ENCODE data around the gene LIPC.

LIPC gene

GRCh38 chr15:58453931-58454793 is 22.4 kb downstream of the LIPC start:
- peak in 1 of 4 experiments; percentile 43 for DNase-seq (ENCODE audit: low read depth in 4 of 4, low spot score in 1 of 4)

GRCh38 chr15:58454950-58455401 is 23.2 kb downstream of the LIPC start:
- no peak for DNase-seq (ENCODE audit: low read depth in 4 of 4, low spot score in 1 of 4)

- no peak for DNase-seq (ENCODE audit: low read depth in 4 of 4, low spot score in 1 of 4)
These were observed 25.7 kb downstream of the LIPC start for GRCh38 chr15:58457466-58457965.

DNA sequence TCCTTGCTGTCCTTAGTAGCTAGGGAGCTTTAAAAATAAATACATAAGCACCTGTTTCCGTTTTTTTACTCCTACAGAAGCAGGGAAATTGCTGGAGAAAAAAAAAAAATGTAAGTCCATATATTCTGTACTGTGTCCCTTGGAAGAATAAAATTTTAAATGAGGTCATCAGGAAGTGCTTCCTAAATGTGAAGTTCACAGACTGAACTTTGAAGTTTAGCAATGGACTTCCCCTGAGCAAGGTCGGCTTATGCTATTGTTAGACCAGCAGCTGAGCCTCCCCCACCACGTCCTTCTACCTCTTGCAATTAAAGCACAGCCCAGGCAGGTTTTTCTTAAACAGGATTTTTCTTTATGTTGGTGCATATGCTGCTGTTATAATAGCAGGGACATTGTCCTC is 26.3 kb downstream of the LIPC start:
- DNase-seq (ENCODE audit: low read depth in 4 of 4, low spot score in 1 of 4) = no peak

DNA sequence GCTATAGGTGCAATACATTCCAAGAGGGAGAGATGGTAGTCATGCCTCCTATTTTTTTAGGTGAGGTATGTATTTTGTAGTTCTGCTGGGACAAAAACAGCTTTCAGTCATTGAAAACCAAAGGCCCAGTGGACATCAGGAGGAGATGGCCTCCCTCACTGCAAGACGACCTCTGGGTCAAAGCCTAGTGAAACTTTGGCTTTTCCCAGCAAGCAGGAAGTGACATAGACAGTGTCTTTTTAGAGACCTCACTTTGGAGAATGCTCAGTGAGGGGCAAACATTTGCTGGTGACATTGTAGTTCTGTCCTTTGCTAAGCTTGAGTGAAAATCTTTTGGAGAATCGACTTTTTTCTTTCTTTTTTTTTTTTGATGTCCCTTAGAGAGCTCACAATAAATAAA is 27.3 kb downstream of the LIPC start:
- no peak for DNase-seq (ENCODE audit: low read depth in 4 of 4, low spot score in 1 of 4)

GRCh38 chr15:58459560-58459959 is 27.8 kb downstream of the LIPC start:
- no peak for DNase-seq (ENCODE audit: low read depth in 4 of 4, low spot score in 1 of 4)

DNA sequence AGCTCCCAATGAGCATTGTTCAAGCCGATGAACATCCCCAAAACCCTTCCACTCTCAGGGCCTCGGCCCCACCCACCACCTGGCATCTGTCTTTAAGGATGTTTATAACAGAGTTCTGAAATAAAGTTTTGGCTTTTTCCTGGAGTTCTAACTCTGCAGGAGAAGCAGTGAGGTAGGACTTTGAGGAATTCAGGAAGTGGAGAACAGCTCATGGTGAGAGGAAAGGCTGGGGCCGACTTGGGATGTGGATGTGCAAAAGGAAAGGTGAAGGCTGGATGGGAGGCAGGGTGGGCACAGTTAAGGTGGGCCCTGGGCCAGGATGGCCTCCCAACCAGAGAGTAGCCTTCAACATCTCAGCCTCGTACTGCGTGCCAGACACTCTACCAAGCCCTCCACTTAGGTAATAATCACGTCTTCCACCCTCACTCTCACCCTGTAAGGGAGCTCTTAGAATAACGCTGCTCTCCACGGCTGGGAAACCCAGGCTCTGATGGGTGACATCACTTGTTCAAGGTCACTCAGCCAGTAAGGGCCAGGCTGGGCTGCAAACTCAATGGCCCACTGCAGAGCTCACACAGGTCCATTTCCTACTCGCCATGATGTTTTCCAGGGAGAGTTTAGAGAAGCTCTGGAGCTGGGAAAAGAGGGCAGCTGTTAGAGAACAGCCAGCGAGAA is 28.5 kb downstream of the LIPC start:
- no peak for DNase-seq (ENCODE audit: low read depth in 4 of 4, low spot score in 1 of 4)

DNA sequence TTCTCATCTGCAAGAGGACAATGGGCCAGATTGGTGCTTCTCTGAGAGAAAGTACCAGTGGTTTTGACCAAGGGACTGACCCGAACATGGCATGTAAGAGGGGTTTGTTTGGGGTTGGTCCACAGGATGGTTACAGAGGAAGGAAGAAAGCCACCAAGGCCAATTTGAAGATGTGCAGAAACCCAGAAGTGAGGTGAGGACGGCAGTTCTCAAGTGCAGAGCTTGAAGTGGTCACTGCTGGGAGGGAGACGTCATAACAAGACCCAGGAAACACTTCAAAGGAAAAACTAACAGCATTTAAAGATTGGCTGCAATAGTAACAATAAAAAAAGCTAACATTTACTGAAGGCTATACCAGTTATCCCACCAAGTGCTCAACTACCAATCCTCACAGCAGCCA is 29.1 kb downstream of the LIPC start:
- DNase-seq (ENCODE audit: low read depth in 4 of 4, low spot score in 1 of 4) = no peak

DNA sequence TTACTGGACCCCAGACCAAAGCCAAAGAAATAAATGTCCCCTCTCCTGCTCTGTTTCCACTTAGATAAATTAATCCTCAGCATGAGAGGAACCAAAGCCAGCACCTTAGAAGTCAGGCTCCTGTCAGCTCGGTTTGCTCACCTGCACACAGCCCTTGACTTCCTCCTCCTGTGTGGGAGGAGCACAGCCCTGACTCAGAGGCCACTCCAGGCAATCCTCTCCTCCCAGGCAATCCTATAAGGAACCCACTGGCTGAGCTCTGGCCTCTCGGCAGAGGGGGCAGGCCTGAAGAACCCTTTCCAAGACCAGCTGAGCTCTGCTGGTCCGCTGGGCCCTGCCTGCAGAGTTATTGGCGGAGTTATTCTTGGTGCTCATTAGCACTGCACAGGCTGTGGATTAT is 30.8 kb downstream of the LIPC start:
- DNase-seq (ENCODE audit: low read depth in 4 of 4, low spot score in 1 of 4) = no peak

GRCh38 chr15:58462973-58463663 is 31.3 kb downstream of the LIPC start:
- DNase-seq (ENCODE audit: low read depth in 4 of 4, low spot score in 1 of 4) = no peak

GRCh38 chr15:58463815-58464650 is 32.2 kb downstream of the LIPC start:
- no peak for DNase-seq (ENCODE audit: low read depth in 4 of 4, low spot score in 1 of 4)

DNA sequence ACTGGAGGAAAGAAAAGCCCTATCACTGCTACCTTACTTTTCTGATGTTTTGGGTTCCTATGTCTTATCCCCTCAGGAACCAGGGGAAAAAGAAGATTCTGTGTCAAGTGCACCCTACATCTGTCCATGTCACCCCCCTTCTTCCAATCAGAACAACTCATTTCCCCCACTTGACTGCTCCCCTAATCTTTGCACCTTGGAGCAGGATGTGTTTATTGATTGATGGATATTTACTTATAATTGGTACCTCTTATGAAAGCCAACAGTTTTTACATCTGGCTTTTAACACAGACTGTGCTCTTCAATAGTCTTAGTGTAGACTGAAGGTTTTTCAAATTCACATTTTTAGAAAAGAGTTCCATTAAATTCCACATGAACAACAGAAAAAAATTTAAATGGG is 33.3 kb downstream of the LIPC start:
- DNase-seq (ENCODE audit: low read depth in 4 of 4, low spot score in 1 of 4) = no peak

DNA sequence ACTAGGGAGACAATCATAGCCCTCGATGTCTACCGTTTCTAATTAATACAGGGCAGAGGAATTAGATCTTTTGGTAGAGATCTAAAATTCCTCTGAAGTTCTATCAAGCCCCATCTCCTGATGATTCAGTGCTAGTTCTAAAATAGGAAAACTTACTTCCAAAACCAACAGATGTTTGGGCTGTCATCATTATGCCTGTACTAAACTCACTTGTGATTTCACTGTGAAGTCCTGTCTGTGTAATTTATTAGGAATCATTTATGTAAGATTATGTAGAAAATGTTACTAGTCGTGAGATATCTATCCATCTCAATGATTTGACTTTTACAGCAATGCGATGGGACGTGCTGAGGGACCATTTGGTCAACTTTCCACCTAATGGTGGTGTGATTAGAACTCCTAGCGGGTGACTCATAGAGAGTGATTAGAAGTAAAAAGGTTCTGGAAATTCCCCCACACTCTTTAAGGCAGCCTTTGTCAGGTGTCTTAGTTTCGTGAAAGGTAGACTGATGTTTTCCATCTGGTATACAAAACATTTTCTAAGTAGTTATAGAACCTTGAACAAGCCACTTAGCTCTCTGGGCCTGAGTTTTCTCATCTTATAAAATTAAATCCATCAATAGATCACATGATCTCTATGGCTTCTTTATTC is 34.2 kb downstream of the LIPC start:
- no peak for DNase-seq (ENCODE audit: low read depth in 4 of 4, low spot score in 1 of 4)

GRCh38 chr15:58466566-58466965 is 34.8 kb downstream of the LIPC start:
- no peak for DNase-seq (ENCODE audit: low read depth in 4 of 4, low spot score in 1 of 4)

DNA sequence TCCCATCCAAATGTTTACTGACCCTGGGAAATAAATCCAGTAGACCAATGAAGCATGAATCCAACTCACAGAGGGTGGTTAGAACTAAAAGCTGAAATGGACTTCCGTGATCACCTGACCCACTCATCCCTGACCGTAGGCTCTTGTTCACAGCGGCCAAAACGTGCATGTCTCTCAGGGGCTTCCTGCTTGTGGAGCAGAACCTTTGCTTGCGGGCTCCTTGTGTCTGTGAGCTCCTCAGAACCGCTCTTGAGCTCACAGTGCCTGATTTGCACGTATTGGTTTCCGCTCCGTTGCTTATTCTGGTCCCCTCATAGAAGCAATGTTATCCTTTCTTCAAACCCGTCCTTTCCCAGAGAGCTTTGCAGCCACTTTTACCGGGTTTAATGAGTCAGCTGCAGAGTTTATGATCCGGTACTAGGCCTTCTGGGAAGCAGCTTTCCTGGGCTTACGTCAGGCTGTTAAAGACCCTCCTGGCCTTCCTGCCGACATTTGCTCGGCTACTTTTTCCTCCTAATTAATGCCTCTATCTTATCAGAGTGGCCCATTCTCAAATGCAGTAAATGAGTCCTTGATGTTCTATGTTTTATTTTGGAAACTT is 35.4 kb downstream of the LIPC start:
- no peak for DNase-seq (ENCODE audit: low read depth in 4 of 4, low spot score in 1 of 4)

DNA sequence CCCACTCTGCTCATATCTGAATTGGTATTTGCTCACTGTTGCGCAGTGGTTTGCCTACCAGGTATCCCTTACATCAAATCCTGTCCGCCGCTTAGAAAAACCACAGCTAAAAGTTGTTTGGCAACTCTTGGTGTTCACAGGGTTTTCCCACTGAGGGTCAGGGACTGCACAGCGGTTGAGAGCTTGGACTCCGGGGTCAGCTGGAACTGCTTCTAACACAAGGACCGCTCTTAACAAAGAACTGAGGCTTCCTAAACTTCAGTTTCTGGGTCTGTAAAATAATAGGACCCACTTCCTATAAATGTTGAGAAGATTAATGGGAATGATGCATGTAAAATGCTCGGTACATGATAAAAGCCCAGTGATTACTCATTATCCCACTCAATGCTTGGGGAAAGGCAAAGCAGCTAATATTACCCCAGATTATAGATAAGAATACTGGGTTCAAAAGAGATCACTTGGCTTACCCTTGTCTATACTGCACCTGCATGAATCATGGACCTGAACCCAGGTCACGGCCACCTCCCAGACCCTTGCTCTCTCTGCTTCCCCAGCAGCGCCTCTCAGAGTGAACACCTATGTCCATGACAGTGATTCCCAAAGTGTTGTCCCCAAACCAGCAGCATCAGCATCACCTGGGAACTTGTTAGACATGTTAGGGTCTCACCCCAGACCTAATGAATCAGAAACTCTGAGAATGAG is 36.1 kb downstream of the LIPC start:
- no peak for DNase-seq (ENCODE audit: low read depth in 4 of 4, low spot score in 1 of 4)

- DNase-seq (ENCODE audit: low read depth in 4 of 4, low spot score in 1 of 4) = no peak
These were observed 37.9 kb downstream of the LIPC start for GRCh38 chr15:58469432-58470353.

DNA sequence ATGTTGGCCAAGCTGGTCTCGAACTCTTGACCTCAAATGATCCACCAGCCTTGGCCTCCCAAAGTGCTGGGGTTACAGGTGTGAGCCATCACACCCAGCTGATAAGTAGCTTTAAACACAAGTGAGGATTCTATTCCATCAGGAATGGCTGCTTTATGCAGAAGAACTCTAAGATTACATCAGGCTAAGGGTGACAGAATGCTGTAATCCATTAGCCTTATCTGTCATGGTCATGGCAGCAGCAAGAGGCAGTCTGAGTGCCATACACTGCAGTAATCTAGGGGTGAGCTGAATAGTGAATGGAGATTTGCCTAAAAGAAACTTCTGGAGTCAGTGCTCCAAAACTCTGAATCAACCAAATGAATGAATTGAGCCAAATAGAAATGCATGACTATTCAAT is 39.6 kb downstream of the LIPC start:
- DNase-seq (ENCODE audit: low read depth in 4 of 4, low spot score in 1 of 4) = no peak
